Right atrium auricular region (tissue), 2 donors: Measurements from ENCODE around the gene SLC2A4. TPM values are rescaled to one million over a fixed set of nuclear protein-coding genes. Genes with fewer than 3 reads are reported as not detected.

Experiments
- DNase-seq: peaks from one replicate; pipeline ENCODE4 v3.0.0-alpha.2; 2019; ENCODE audit warnings: low spot score
- H3K27ac ChIP-seq, 2 donors: fragments of 200-600 bp; sonication (generic); 1 replicate in 1 of 2; 2 replicates in 1 of 2; pipeline ENCODE4 v1.5.1; 2016 to 2019
- H3K27me3 ChIP-seq, 2 donors: fragments of 200-600 bp; sonication (generic); one replicate each; pipeline versions ENCODE4 v1.5.1 to v1.6.0; 2017 to 2019
- H3K36me3 ChIP-seq: fragments of 200-600 bp; sonication (generic); one replicate; pipeline ENCODE4 v1.5.1; 2016
- H3K4me1 ChIP-seq, 2 donors: fragments of 200-600 bp; sonication (generic); one replicate each; pipeline versions ENCODE4 v1.5.1 to v1.6.0; 2017 to 2019
- H3K4me3 ChIP-seq, 2 donors: fragments of 200-600 bp; sonication (generic); 1 replicate in 1 of 2; 2 replicates in 1 of 2; pipeline ENCODE4 v1.5.1; 2017 to 2019; ENCODE audit warnings: mild to moderate bottlenecking in 1 of 2, moderate library complexity in 1 of 2
- H3K9me3 ChIP-seq, 2 donors: fragments of 200-600 bp; sonication (generic); one replicate each; pipeline ENCODE4 v1.5.1; 2019
- CTCF ChIP-seq, 2 donors: fragments of 200-600 bp; sonication (generic); IDR thresholded peaks; one replicate each; pipeline ENCODE4 v1.5.1; 2019; ENCODE audit warnings: antibody characterized with exemption in 2 of 2
- total RNA-seq, 2 donors: library from RNA; depleted of rRNA; stranded (reverse); fragments of >200 nt; gene quantifications; one replicate each; pipeline ENCODE4 v1.1.0, GENCODE V29; 2016

Gene SLC2A4
- total RNA-seq, 2 donors from 2014 or later: 70.3 to 151 TPM

GRCh38 chr17:7284911-7285310 is 3.4 kb downstream of the SLC2A4 start:
- peaks cover 32% of the 10 kb centered on the region for H3K36me3 ChIP-seq
- no peak for DNase-seq
- peaks cover 0 to 36% of the 10 kb centered on the region in 2 donors for H3K4me1 ChIP-seq
- no peaks in the 10 kb centered on the region for H3K9me3 ChIP-seq
- TF ChIP-seq CTCF (IDR thresholded peaks at IDR 0.05): no peak
- H3K27ac ChIP-seq: peak overlapping the region in 1 of 2 donors; percentile 16
- H3K4me3 ChIP-seq: no peak overlapping the region
- no peaks in the 10 kb centered on the region for H3K27me3 ChIP-seq

DNA sequence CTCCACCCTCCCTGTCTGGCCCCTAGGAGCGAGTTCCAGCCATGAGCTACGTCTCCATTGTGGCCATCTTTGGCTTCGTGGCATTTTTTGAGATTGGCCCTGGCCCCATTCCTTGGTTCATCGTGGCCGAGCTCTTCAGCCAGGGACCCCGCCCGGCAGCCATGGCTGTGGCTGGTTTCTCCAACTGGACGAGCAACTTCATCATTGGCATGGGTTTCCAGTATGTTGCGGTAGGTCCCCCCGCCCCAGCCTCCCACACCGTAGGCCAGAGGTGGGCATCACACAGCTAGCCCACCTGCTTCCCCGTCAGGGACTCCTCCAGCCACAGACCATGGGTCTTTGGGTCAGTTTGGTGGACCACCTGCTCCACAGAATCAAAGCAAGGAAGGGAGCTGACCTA is 4.2 kb downstream of the SLC2A4 start:
- TF ChIP-seq CTCF (IDR thresholded peaks at IDR 0.05): no peak
- H3K27ac ChIP-seq: peak overlapping the region in 1 of 2 donors; percentile 16
- H3K27me3 ChIP-seq: no peaks in the 10 kb centered on the region
- no peaks in the 10 kb centered on the region for H3K9me3 ChIP-seq
- no peak for DNase-seq
- no peak overlapping the region for H3K4me3 ChIP-seq
- peaks cover 0 to 38% of the 10 kb centered on the region in 2 donors for H3K4me1 ChIP-seq
- H3K36me3 ChIP-seq: peaks cover 32% of the 10 kb centered on the region

DNA sequence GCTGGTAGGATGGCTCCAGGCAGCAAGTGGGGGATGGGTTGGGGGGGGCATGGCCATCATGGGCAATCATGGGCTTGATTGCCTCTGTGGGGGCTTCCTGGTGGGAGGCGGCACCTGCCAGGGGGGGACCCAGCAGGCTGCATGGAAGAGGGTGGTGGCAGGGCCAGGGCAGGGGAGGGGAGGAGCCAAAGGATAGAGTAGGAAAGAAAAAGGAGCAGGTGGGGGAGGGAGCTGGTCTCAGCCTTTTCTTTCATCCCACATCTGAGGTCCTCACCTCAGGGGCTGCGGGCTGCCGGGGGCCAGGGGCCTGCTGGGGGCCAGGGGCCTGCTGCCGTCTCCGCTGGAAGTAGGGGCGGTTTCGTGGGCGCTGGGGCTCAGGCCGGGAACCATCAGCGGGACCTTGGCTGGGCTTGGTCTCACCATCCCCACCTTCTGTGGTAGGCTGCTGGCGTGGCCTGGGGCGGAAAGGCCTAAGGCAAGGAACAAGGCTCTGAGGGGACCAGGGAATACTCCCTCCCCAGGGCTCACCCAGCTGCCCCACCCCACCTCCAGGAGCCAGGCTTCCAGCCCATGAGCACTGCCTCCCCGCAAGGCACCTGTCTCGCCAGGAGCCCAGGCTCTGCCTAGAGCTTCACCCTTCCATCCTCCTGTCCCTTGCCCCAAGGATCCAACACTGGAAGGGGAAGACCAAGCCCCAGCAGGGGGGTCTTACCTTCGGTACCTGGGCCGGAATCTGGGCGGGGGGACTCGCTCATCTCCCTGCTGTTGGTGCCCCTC is 7.9 kb downstream of the SLC2A4 start:
- Histone ChIP-seq H3K9me3 (no peaks in the 10 kb centered on the region), H3K36me3 (peaks cover 24% of the 10 kb centered on the region), H3K4me3 (no peak overlapping the region), H3K27ac (peak overlapping the region; percentile 16 to 78), H3K4me1 (peaks cover 0 to 45% of the 10 kb centered on the region in 2 donors), H3K27me3 (peaks cover 0 to 8% of the 10 kb centered on the region in 2 donors)
- DNase-seq: no peak
- no peak for TF ChIP-seq CTCF (IDR thresholded peaks at IDR 0.05)

GRCh38 chr17:7290166-7290565 is 8.6 kb downstream of the SLC2A4 start:
- no peak overlapping the region for H3K4me3 ChIP-seq
- H3K4me1 ChIP-seq: peaks cover 0 to 52% of the 10 kb centered on the region in 2 donors
- no peak for DNase-seq
- H3K27ac ChIP-seq: peak overlapping the region; percentile 58 to 78
- TF ChIP-seq CTCF (IDR thresholded peaks at IDR 0.05): no peak
- H3K27me3 ChIP-seq: peaks cover 0 to 8% of the 10 kb centered on the region in 2 donors
- H3K36me3 ChIP-seq: peaks cover 17% of the 10 kb centered on the region
- H3K9me3 ChIP-seq: no peaks in the 10 kb centered on the region

DNA sequence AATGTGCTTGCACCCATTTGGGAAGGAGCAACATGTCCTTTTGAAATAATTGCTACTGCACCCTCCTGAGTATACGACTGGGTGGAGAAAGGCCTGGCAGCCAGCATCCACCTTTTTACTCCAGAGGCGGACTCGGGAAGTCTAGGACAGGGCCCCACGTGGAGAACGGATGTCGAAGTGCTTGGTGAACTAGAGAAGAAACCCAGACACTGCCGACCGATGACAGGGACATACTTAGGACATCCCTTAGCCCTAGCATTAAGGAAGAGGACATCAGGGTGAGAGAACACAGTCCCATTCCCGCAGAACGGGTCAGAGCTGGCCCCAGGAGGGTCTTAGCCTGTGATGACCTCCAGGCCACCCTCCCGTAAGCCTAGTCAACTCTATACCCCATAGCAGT is 9.2 kb downstream of the SLC2A4 start:
- H3K9me3 ChIP-seq: no peaks in the 10 kb centered on the region
- DNase-seq: no peak
- H3K36me3 ChIP-seq: peaks cover 11% of the 10 kb centered on the region
- H3K27ac ChIP-seq: peak overlapping the region; percentile 58 to 78
- no peak overlapping the region for H3K4me3 ChIP-seq
- H3K4me1 ChIP-seq: peaks cover 0 to 57% of the 10 kb centered on the region in 2 donors
- TF ChIP-seq CTCF (IDR thresholded peaks at IDR 0.05): no peak
- peaks cover 0 to 8% of the 10 kb centered on the region in 2 donors for H3K27me3 ChIP-seq
